Measurements from ENCODE around the gene SGK1.

- no peak for TF ChIP-seq CTCF (IDR thresholded peaks at IDR 0.05; ENCODE audit: poor library complexity)
- TF ChIP-seq EZH2 (IDR thresholded peaks at IDR 0.05; ENCODE audit: borderline replicate concordance): no peak
Measured at GRCh38 chr6:134250776-134251175, 67.1 kb downstream of the SGK1 start.

Data from hepatocyte (in vitro differentiated cells).